ENCODE measurements around the gene MAZ.
"Not testable (repeated sequence)": the region's sequence is repeated elsewhere in the genome, so short reads cannot be mapped to it uniquely, and the experiment has no call there.

Gene MAZ

DNA sequence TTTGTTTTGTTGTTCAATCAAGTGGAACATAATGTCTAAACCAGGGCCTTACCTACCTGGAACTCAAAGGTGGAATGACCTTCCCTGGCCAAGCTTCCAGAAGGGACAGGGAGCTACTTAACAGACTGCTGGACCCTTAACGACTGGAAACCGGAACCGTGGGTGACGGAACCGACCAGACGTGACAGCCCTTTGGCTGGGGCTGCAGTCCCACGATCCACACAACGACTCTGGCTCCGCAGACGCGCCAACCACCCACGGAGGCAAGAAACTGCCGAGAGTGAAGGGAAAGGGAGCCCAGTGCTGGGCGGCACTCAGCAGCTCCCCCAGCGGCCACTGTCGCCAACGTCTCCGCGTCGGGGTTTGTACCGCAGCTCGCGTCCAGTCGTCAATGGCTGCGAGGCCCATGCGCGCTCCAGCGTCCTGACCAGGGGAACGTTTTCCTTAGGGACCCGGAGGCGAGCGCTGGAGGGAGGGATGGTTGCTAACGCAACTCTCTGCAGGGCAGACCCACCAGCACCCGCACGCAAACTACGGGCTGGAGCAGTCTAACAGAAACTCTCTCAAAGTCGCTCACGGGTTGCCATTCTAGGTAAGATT lies 21.3 kb upstream of the MAZ start:
- peak; percentile 52 for DNase-seq

DNA sequence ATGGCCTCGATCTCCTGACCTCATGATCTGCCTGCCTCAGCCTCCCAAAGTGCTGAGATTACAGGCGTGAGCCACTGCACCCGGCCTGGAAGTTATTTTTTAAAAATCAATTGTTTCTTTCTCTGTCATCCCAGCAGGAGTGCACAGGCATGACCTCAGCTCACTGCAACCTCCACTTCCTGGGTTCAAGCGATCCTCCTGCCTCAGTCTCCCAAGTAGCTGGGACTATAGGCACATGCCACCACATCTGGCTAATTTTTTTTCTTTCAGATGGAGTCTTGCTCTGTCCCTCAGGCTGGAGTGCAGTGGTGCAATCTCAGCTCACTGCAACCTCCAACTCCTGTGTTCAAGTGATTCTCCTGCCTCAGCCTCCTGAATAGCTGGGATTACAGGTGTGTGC lies 19.2 kb upstream of the MAZ start:
- not testable (repeated sequence) for DNase-seq

DNA sequence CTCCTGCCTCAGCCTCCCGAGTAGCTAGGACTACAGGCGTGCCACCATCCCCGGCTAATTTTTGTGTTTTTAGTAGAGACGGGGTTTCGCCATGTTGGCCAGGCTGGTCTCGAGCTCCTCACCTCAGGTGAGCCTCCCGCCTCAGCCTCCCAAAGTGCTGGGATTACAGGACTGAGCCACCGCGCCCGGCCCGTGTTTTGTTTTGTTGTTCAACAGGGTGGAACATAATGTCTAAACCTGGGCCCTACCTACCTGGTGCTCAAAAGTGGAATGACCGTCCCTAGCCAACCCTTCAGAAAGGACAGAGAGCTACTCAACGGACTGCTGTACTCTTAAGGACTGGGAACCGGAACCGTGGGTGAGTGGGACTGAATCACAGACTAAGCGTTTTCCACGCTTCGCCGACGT lies 16.6 kb upstream of the MAZ start:
- no peak for DNase-seq

DNA sequence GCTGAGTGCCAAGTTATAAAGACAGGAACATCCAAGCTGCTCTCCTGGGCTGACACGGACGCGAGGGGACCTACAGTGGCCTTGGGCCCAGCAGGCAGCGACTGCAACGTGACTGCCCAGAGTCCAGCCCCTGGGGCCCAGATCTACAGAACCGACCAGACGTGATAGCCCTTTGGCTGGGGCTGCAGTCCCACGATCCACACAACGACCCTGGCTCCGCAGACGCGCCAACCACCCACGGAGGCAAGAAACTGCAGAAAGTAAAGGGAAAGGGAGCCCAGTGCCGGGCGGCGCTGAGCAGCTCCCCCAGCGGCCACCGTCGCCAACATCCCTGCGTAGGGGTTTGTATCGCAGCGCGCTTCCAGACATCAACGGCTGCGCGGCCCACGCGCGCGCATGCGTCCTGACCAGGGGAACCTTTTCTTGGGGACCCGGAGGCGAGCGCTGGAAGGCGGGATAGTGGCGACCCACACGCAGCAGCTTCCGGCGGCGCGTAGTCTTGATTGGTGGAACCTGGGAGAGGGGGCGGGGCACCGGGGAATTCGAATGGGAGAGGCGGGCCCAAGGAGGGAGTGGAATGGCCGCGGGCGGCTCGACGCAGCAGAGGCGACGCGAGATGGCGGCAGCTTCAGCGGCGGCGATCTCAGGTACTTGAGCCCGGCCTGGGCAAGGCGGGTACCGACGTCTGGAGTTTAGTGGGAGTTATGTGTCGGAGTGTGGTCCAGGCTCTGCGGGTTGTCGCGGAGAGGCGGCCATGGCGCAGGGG lies 16.0 kb upstream of the MAZ start, which contains the start of gene KIF22:
TSS of gene KIF22 (plus strand) at position 569 of the 766 bp plus-strand sequence. CDS start at position 578, 9 bp downstream.
- peak; percentile 99 for DNase-seq

DNA sequence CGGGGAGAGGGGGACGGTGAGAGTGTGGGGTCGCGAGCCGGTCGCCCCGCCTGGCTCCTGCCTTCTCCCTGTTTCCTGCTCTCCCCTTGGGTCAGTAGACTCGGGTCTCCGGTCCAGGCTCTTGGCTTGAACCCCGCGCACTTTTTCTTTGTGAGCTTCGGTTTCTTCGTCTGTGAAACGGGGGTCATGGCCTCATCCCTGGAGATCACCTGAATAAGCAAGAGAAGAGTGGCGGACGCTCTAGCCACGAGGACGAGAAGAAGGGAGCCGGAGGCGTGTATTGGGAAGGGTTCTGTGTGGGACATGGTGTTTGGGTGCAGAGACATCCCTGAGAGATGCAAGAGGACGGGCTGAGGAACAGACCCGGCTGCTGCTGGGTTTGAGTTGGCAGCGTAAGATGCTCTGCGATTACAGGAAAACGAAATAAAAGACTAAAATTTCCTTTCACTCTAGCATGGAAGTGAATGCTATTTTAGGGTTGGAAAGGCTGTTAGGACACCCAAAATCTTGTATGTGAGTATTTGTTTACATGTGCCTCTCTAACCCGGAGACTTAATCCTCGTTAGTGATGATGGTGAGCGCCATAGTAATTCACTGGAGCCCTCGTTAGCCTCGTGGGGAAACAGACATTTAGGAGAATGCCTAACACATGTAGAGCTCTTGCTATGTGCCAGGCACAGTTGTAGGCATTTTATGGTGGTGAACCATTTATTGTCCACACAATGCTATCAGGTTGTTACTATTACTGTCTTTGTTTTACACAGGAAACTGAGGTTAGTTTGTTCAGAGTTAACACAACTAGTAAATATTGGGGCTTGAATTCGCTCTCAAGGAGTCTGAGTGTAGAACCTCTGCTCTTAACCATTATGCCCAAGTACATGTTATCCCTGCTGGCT lies 15.1 kb upstream of the MAZ start:
- no peak for DNase-seq

DNA sequence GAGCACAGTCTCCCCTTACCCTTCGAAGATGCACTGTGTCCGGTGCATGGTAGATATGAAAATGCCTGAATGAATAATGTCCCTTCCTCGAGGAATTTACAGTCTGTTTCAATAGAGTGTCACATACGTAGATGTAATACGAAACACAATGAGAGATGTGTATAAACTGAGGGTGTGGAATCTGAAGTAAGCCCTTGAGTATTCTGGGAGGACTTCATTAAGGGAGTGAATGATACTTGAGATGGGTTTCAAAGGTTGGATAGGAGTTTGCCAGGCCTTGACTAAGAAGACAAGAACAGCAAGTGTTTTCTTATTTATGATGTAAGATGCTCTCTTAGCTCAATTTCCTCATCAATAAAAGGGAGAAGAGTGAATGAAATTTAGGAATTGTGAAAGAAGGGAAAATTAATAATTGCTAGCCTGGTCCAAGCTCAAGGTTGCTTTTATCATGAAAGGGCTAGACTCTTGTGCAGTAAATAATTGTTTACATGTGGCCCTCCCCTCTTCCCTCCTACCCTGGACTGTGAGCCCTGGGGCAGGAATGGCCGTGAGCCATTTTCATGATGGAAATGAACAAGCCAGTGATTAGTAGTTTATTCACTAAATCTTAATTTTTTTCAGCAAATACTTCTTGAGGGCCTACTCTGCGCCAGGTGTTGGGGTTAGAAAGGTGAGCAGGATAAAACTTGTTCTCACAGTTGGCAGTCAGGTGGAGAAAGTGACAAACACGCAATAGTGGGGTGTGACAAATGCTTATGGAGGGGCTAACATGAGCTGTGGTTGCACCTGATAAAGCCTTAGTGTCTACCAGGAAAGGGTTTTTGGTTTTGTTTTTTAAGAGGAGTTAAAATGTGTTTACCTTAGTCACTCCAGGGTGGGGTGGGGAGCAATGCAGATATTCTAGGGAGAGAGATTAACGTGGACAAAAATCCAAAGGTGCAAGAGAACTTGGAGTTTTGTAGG lies 14.2 kb upstream of the MAZ start:
- DNase-seq: no peak

DNA sequence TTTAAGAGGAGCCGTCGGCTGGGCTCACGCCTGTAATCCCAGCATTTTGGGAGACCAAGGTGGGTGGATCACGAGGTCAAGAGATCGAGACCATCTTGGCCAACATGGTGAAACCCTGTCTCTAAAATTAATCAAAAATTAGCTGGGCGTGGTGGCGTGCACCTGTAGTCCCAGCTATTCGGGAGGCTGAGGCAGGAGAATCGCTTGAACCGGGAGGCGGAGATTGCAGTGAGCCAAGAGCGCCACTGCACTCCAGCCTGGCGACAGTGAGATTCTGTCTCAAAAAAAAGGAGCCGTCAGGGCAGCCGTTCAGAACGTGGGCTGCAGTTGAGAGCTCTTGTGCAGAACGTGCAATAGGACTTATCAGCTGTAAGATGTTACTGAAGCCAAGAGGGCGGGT lies 13.2 kb upstream of the MAZ start:
- not testable (repeated sequence) for DNase-seq

DNA sequence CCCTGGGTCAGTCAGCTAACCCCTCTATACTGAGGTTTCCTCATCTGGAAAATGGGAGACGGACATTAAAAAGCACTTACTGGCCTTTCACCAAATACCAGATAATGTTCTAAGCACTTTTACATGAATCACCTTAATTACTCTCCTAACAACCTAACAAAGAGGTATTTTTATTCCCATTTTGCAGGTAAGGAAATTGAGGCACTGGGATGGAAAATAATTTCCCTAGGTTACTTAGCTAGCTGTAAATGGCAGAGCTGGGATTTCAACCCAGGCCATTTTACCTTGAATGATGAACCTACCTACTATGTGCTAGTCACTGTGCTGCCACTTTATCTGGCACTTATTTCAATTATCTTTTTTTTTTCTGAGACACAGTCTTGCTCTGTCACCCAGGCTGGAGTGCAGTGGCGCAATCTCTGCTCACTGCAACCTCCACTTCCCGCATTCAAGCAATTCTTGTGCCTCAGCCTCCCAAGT lies 12.1 kb upstream of the MAZ start:
- no peak for DNase-seq

DNA sequence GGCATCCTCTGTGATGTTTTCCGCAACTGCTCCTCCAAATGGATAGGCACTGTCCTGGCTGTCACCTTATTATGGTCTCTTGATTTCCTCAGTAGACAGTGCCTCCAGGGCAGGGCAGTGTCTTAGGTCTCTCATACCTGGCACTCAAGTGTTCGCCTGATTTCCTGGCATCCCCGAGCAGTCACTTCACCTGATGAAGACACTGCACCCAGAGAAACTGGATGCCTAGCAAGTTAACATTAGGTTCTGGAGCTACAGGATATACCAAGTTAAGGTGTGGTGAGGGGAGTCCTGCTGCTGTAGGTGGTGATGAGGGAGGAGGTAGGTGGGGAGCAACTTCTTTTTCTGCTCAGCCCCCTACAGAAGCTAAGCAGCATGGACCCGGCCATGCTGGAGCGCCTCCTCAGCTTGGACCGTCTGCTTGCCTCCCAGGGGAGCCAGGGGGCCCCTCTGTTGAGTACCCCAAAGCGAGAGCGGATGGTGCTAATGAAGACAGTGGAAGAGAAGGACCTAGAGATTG lies 3.9 kb upstream of the MAZ start:
- DNase-seq: no peak

DNA sequence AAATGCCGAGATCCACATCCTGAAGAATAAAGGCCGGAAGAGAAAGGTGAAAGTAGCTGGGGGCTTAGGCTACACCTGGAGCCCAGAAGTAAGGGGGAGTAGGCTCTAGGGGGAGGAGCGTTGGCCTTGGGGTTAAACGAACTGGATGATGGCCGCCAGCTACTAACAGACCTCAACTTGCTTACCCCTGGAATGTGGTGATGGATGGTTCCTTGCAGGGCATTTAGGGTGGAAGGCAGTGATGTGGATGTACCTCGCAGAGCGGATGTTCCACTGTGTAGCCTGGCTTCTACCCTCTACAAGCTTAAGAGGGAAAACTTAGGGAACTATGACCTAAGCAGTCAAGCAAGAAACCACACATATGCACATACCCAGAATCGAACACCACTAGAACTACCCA lies 2.3 kb upstream of the MAZ start:
- no peak for DNase-seq

DNA sequence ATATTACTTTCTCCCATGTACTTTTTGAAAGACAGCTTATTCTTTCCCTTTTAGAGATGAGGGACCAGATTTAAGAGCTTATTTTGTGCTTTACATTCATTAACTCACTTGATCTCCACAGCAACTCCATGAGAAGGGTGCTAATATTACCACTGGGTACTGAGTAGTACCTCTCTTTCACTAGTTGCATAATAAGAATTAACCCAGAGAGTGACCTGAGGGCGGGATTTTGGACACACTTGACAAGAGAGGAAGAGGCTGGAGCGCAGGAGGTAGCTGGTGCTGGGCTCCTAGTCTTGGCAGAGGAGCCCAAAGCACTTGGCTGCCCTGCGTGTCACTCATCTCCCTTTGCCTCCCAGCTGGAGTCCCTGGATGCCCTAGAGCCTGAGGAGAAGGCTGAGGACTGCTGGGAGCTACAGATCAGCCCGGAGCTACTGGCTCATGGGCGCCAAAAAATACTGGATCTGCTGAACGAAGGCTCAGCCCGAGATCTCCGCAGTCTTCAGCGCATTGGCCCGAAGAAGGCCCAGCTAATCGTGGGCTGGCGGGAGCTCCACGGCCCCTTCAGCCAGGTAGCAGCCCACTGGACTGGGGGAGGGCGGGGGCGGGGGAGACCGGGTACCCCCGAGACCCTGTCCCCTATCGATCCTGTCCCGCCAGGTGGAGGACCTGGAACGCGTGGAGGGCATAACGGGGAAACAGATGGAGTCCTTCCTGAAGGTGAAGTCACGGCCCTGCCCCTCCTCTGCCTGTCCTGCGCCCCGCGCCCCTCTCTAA lies 1.7 kb upstream of the MAZ start:
- DNase-seq: no peak

DNA sequence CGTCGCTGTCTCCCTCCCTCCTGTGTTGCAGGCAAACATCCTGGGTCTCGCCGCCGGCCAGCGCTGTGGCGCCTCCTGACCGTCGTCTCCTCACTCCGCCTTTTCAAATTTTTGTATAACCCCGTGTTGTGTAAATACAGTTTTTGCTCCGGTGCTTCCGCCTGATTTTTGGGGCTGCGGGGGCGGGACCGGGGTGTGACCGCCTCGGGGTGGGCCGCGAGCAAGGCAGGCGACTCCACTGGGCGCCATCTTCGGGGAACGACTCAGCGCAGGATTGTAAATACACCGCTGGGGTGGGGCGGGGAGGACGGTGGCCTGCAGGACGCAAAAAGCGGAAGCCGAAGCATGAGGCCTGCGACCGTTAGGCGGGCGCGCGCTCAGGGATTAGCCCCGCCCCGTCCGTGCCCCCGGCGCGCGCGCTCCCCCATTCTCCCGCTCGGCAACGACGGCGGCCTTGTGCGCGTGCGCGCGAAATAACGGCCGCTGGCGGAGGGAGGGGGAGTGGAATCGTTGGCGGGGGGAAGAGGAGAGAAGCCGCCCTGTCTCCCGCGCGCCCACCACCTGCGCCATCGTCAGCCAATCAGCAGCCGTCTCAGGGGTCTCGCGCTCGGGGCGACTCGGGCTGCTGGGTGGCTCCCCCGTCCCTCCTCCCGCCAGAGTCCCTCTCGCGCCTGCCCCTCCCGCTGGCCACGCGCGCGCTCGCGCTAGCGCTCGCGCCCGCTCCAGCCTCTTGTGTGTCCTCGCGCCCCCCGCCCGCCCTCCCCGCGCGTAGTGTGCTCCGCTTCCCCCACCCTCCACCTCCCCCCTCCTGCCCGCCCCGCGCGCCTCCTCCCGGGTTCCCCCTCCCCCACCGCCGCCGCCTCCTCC lies 864 bp upstream of the MAZ start:
- peak; percentile 97 for DNase-seq

DNA sequence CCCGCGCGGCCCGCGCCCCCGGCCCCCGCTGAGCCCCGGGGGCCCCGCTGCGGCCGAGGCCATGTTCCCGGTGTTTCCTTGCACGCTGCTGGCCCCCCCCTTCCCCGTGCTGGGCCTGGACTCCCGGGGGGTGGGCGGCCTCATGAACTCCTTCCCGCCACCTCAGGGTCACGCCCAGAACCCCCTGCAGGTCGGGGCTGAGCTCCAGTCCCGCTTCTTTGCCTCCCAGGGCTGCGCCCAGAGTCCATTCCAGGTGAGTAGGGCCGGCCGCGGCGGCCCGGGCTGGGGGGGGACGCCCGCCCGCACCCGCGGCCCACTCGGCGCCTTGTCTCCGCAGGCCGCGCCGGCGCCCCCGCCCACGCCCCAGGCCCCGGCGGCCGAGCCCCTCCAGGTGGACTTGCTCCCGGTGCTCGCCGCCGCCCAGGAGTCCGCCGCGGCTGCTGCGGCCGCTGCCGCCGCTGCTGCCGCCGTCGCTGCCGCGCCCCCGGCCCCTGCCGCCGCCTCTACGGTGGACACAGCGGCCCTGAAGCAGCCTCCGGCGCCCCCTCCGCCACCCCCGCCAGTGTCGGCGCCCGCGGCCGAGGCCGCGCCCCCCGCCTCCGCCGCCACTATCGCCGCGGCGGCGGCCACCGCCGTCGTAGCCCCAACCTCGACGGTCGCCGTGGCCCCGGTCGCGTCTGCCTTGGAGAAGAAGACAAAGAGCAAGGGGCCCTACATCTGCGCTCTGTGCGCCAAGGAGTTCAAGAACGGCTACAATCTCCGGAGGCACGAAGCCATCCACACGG lies 504 bp downstream of the MAZ start:
- peak; percentile 53 for DNase-seq

DNA sequence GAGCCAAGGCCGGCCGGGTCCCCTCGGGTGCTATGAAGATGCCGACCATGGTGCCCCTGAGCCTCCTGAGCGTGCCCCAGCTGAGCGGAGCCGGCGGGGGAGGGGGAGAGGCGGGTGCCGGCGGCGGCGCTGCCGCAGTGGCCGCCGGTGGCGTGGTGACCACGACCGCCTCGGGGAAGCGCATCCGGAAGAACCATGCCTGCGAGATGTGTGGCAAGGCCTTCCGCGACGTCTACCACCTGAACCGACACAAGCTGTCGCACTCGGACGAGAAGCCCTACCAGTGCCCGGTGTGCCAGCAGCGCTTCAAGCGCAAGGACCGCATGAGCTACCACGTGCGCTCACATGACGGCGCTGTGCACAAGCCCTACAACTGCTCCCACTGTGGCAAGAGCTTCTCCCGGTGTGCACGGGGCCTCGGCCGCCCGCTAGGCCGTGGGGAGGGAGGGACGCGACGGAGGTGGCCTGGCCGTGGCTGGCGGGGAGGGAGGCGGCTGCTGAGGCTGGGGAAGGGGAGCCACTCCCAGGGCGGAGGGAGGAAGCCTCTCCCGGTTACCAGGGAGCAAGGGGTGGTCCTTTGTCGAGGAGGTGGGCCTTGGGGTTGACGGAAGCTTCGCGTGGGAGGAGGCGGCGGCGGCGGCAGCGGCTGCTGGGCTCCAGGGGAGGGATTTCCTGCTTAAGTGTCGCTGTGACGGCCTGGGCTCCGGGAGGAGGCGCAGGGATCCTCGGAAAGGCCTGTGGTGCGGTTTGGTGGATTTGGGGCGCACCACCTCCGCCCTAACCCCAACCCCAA lies 1.3 kb downstream of the MAZ start:
- DNase-seq: peak; percentile 90

DNA sequence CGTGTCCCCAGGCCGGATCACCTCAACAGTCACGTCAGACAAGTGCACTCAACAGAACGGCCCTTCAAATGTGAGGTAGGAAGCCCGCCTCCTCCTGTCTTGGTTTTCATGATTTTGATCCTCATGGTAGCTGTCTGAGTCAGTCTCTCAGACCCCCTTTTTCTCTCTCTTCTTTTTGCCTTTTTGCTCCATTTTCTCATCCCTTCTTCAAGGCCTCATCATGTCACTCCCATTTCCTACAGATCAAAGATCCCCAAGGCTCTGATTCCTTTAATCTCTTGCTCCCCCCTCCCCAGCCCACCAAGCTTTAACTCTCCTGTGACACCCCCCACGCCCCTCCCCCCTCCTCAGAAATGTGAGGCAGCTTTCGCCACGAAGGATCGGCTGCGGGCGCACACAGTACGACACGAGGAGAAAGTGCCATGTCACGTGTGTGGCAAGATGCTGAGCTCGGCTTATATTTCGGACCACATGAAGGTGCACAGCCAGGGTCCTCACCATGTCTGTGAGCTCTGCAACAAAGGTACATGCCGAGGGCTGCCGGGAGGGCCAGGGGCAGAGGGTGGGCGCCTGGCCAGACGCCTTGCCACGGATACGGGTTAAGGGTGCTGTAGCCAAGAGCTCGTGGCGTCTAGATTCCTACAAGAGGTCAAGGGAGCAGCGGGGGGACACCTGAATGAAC lies 2.0 kb downstream of the MAZ start:
- no peak for DNase-seq

DNA sequence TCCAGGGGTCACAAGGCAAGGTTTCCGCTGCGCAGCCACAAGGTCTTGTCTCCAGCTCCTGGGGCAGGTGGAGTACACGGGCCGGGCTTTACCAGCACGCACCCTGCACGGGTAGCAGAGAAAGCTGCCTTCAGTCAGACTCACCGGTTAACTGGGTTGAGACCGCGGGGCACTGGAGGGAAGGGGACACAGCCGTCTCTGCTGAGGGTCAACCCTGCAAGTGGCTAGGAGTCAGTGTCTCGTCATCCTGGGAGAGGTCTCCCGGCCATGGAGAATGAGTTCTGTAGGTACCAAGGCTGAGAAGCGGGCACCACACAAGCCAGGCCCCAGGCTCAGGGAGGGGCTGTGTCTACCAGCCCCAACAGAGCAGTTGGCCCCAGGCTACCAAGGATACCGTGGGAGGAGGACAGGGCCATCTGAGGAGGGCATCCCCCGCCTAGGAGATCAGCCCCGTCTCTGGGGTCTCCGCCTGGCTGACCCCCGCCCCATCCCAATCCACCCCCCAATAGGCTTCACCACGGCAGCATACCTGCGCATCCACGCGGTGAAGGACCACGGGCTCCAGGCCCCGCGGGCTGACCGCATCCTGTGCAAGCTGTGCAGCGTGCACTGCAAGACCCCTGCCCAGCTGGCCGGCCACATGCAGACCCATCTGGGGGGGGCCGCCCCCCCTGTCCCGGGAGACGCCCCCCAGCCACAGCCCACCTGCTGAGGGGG lies 2.9 kb downstream of the MAZ start:
- no peak for DNase-seq

Measured in fibroblast of upper back skin (primary cell).